Fibroblast of mammary gland (primary cell): ENCODE measurements around the gene NSMF.

Experiments
- DNase-seq: peaks from one replicate; pipeline ENCODE4 v3.0.0-alpha.2; 2010; ENCODE audit warnings: low read depth
- H3K4me3 ChIP-seq: 2 replicates; pipeline ENCODE4 v1.5.1; 2011; ENCODE audit warnings: low read depth, mild to moderate bottlenecking, low read length, moderate library complexity; ENCODE audit not compliant: control insufficient read depth
- TF ChIP-seq, protein P1 (sequence below): conservative IDR thresholded peaks from 2 replicates; pipeline ENCODE4 v1.5.1; 2011; ENCODE audit warnings: low read depth, low read length, inconsistent platforms; ENCODE audit not compliant: control insufficient read depth, insufficient read depth

The NSMF gene

DNA sequence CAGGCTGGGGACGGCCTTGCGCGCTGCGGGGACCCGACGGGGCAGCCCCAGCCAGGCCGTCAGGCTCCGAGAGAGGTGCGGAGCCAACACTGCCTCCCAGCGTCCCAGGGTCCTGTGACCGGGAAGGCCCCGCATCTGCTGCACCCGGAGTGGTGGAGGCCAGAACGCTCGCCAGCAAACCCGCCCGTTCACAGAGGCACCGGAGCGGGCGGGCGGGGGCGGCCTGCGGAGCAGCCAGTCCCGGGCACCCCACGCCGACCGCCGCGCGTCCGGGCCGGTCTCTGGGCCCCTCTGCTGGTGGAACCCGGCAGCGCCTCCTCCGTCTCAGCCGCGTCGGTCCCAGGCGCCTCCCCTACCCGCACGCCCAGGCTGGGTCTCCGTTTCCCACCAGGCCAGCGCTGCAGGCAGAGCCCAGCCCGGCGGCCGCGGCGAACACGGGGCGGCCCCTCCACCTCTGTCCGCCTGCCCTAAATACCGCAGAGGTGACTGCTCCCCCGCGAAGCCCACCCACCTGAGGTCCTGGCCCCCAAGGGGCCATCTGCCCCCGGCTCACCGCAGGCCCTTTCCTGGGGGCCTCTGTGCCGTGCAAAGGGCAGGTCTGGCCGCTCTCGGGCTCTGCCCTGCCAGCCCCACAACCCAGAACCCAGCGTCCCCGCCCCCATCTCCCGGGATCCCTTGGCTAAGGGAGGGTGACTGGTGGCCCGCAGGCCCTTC, 52.1 kb downstream of the NSMF start:
- TF ChIP-seq, protein P1, sequence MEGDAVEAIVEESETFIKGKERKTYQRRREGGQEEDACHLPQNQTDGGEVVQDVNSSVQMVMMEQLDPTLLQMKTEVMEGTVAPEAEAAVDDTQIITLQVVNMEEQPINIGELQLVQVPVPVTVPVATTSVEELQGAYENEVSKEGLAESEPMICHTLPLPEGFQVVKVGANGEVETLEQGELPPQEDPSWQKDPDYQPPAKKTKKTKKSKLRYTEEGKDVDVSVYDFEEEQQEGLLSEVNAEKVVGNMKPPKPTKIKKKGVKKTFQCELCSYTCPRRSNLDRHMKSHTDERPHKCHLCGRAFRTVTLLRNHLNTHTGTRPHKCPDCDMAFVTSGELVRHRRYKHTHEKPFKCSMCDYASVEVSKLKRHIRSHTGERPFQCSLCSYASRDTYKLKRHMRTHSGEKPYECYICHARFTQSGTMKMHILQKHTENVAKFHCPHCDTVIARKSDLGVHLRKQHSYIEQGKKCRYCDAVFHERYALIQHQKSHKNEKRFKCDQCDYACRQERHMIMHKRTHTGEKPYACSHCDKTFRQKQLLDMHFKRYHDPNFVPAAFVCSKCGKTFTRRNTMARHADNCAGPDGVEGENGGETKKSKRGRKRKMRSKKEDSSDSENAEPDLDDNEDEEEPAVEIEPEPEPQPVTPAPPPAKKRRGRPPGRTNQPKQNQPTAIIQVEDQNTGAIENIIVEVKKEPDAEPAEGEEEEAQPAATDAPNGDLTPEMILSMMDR = no peak

DNA sequence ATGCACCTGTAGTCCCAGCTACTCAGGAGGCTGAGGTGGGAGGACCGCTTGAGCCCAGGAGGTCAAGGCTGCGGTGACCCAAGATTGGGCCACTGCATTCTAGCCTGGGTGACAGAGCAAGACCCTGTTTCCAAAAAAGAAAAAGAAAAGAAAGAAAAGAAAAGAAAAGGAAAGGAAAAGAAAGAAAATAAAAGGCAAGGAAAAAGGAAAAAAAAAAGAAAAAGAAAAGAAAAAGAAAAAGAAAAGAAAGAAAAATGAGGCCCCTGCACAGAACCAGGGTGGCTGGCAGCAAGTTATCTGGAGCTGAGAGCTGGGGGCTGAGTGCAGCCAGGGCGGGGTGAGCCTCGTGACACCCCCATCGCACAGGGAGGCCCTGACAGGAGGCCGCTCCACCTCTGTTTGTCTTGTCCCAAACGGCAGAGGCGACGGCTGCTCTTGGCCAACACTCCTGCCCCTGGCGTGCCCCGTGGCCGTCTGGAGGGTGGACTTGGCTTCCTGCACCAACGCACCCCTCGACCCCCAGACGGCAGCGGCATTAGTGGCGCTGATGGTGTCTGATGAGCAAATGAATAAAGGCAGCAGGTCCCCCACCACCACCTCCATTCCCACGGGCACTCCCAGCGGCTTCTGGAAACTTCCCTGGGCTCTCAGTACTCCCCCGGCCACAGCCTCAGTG, 52.9 kb downstream of the NSMF start:
- DNase-seq = no peak
- TF ChIP-seq, protein P1 = no peak
- no peak overlapping the region for H3K4me3 ChIP-seq

More for the DNA sequence above, 52.1 kb downstream of the NSMF start:
- DNase-seq = peak; percentile 45
- H3K4me3 ChIP-seq = peak overlapping the region; percentile 32

DNA sequence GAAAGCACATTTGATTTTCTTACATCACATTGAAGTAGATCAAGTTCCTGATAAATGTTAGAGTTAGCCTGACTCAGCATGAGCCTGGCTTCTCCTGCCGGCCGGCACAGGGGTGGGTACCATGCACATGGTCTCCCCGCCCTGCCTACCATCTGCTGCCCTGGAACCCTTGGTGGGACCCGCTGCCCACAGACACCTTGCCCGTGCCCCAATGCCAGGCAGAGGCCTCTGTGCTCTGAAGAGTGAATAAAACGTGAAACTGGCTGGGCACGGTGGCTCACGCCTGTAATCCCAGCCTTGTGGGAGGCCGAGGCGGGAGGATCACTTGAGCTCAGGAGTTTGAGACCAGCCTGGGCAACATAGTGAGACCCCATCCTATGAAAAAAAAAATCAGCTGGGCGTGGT, 53.5 kb downstream of the NSMF start:
- TF ChIP-seq, protein P1 = no peak
- DNase-seq = no peak
- no peak overlapping the region for H3K4me3 ChIP-seq

DNA sequence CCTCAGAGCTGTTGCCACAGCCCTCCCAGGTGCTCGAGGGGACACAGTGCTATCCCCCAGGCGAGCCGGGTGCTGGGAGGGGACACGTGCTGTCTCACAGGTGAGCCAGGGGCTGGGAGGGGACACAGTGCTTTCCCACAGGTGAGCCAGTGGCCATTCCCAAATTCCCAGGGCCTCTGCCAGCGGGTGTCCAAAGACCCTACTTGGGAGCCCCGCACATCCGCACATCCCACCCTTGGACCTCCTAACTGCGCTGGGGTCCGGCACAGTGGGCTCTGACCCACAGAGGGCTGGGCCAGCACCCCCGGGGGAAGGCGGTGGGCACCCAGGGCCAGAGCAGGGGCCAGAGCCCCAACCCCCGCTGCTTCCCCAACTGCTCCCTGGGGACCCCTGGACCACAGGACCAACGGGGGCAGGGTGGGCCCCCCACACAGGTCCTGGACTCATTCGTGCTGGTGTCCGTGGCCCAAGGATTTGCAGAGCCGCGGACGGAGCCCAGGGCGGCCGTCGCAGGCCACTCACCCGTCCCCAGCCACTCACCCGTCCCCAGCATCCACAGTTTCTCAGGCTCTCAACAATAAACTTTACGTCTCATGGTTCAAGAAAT, 54.1 kb downstream of the NSMF start:
- TF ChIP-seq, protein P1 = no peak
- no peak for DNase-seq
- no peak overlapping the region for H3K4me3 ChIP-seq

DNA sequence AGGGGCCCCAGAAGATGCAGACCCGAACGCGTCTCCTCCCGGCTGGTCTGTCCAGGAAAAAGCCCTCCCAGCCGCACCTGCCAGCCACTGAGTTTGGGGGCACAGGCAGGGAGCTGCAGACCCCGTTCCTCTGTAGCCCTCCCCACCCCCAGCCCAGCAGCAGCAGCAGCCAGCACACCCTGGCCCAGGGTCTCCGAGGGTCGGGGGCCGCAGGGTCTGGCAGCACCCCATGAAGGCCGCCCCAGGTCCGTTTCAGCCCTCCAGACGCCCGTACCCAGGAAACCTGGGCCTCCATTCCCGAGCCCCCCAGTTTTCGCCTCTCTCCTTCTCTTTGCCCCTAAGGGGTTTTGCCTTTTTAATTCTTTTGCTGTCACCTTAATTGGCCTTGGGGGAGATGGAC, 55.9 kb downstream of the NSMF start:
- TF ChIP-seq, protein P1 = no peak
- DNase-seq = no peak
- H3K4me3 ChIP-seq = no peak overlapping the region

DNA sequence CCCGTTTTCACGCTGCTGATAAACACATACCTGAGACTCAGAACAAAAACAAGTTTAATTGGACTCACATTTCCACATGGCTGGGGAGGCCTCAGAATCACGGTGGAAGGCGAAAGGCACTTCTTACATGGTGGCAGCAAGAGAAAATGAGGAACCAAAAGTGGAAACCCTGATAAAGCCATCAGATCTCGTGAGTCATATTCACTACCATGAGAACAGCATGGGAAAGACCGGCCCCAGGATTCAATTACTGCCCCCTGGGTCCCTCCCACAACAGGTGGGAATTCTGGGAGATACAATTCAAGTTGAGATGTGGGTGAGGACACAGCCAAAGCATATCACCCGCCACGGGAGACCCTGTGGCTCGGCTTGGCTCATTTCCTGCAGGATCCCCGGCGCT, 56.4 kb downstream of the NSMF start:
- DNase-seq = no peak
- TF ChIP-seq, protein P1 = no peak
- no peak overlapping the region for H3K4me3 ChIP-seq
